DMS53 treated with DMSO at 0.1 percent for 48 hours (cell line): ENCODE data around the gene LYG1.
A peak's percentile ranks its signal among the peaks of the same experiment; 100 is the strongest.
"Not testable (repeated sequence)": the region's sequence is repeated elsewhere in the genome, so short reads cannot be mapped to it uniquely, and the experiment has no call there.

Experiments used
- DNase-seq: peaks from one replicate; lab custom pipeline; 2025; ENCODE audit not compliant: unreplicated experiment; lab: John Stamatoyannopoulos, UW

Gene LYG1

GRCh38 chr2:99301097-99301496 lies at the start of gene LYG1:
Gene LYG1, minus strand, starts transcription at chr2:99301197. Its CDS starts 5,527 bp downstream, at chr2:99295670.
- not testable (repeated sequence) for DNase-seq

- DNase-seq: no peak
These were observed 49.2 kb upstream of the LYG1 start for GRCh38 chr2:99350194-99350593.

- DNase-seq: no peak
These were observed 47.2 kb upstream of the LYG1 start for GRCh38 chr2:99348173-99348572.

GRCh38 chr2:99346218-99346617 lies 45.2 kb upstream of the LYG1 start:
- DNase-seq: no peak

GRCh38 chr2:99345446-99345845 lies 44.4 kb upstream of the LYG1 start:
- not testable (repeated sequence) for DNase-seq

- DNase-seq: no peak
These were observed 41.5 kb upstream of the LYG1 start for GRCh38 chr2:99342536-99342935.

GRCh38 chr2:99340669-99341236 lies 39.8 kb upstream of the LYG1 start:
- no peak for DNase-seq

GRCh38 chr2:99338029-99338585 lies 37.1 kb upstream of the LYG1 start:
- DNase-seq: peak; percentile 67

- DNase-seq: peak; percentile 100
These were observed 36.4 kb upstream of the LYG1 start, which contains the start of gene EIF5B for GRCh38 chr2:99337113-99338028. Gene EIF5B, plus strand, starts transcription at chr2:99337389. Its CDS starts 166 bp downstream, at chr2:99337555.

- DNase-seq: peak; percentile 97
These were observed 35.8 kb upstream of the LYG1 start for GRCh38 chr2:99336804-99337112.

- peak; percentile 100 for DNase-seq
These were observed 35.2 kb upstream of the LYG1 start, which contains the start of gene TXNDC9 for GRCh38 chr2:99335911-99336803. Gene TXNDC9, minus strand, starts transcription at chr2:99336333. Its CDS starts 3,123 bp downstream, at chr2:99333210.

- no peak for DNase-seq
These were observed 24.4 kb upstream of the LYG1 start for GRCh38 chr2:99325384-99325783.

- DNase-seq: not testable (repeated sequence)
These were observed 16.8 kb upstream of the LYG1 start for GRCh38 chr2:99317873-99318200.

GRCh38 chr2:99317161-99317872 lies 16.3 kb upstream of the LYG1 start:
- no peak for DNase-seq

GRCh38 chr2:99299580-99299979 lies 1.4 kb downstream of the LYG1 start:
- DNase-seq: no peak

GRCh38 chr2:99297994-99298393 lies 3.0 kb downstream of the LYG1 start:
- DNase-seq: no peak

- no peak for DNase-seq
These were observed 15.5 kb downstream of the LYG1 start for GRCh38 chr2:99285526-99285925.

- DNase-seq: no peak
These were observed 20.9 kb downstream of the LYG1 start for GRCh38 chr2:99279969-99280695.

- DNase-seq: peak; percentile 96
These were observed 22.2 kb downstream of the LYG1 start for GRCh38 chr2:99278793-99279291.
